Adrenal gland (tissue), 12 donors: ENCODE data around the gene SCGB1D2. TPM values are rescaled to one million over a fixed set of nuclear protein-coding genes. Genes with fewer than 3 reads are reported as not detected.

Experiments used
- DNase-seq, 7 donors: peaks; one replicate each; pipeline ENCODE4 v3.0.0-alpha.2; 2019 to 2020
- H3K27ac ChIP-seq, 5 donors: fragments of 200-600 bp; sonication (generic) in 4 of 5; 1 replicate in 3 of 5; 2 replicates in 2 of 5; pipeline versions ENCODE4 v1.5.1 to v1.8.0; 2016 to 2020; ENCODE audit warnings: mild to moderate bottlenecking in 1 of 5
- H3K27me3 ChIP-seq: fragments of 200-600 bp; 2 replicates; pipeline ENCODE4 v1.8.0; 2021
- H3K36me3 ChIP-seq, 2 donors: fragments of 200-600 bp; replicated peaks in 1 of 2; 1 replicate in 1 of 2; 2 replicates in 1 of 2; pipeline versions ENCODE4 v1.5.1 to v1.8.0; 2018 to 2022
- H3K4me1 ChIP-seq, 2 donors: fragments of 200-600 bp; replicated peaks in 1 of 2; 1 replicate in 1 of 2; 2 replicates in 1 of 2; pipeline versions ENCODE4 v1.5.1 to v1.8.0; 2018 to 2021
- H3K4me3 ChIP-seq, 4 donors: fragments of 200-600 bp; sonication (generic) in 3 of 4; one replicate each; pipeline ENCODE4 v1.5.1; 2016 to 2018
- H3K9me3 ChIP-seq, 3 donors: fragments of 200-600 bp; sonication (generic) in 1 of 3; replicated peaks in 1 of 3; 1 replicate in 2 of 3; 2 replicates in 1 of 3; pipeline versions ENCODE4 v1.5.1 to v1.8.0; 2016 to 2021
- CTCF ChIP-seq, 6 experiments: fragments of 450-650 bp in 4 of 6; fragments of 200-600 bp in 2 of 6; sonication (generic) in 1 of 6; IDR thresholded peaks; 1 replicate in 5 of 6; 2 replicates in 1 of 6; pipeline versions ENCODE4 v1.5.1 to v1.8.0; 2016 to 2021; ENCODE audit warnings: antibody characterized with exemption in 6 of 6, mild to moderate bottlenecking in 2 of 6, moderate library complexity in 1 of 6
- POLR2A ChIP-seq, 2 donors: fragments of 450-650 bp; IDR thresholded peaks; one replicate each; pipeline ENCODE4 v1.6.1; 2017; ENCODE audit warnings: antibody characterized with exemption in 2 of 2, mild to moderate bottlenecking in 2 of 2, moderate library complexity in 1 of 2
- WGBS, 4 donors: extraction: QIAGEN DNeasy Blood & Tissue Kit in 2 of 4; methylation state at CpG; one replicate each; pipeline versions ENCODE4 v1.1.5 to v1.1.7; 2013 to 2017; 5-methylcytosine and 5-hydroxymethylcytosine counted together
- intact Hi-C, 2 donors: fragments of 100-400 bp; cut with DNase I; formaldehyde crosslinking; loops; one replicate each; pipeline versions ENCODE4 v1.14.1 to v1.15.0; 2022 to 2023
- polyA plus RNA-seq, 3 donors: library from polyadenylated mRNA; stranded (reverse); fragments of 200-250 nt in 2 of 3; fragments of 350-450 nt in 1 of 3; fragmentation: Illumina TruSeq in 1 of 3; extraction: RNeasy Lipid Tissue Mini Kit (QIAGEN cat#74804) in 1 of 3; gene quantifications; one replicate each; pipeline ENCODE4 v1.2.3, GENCODE V29; 2013 to 2014
- total RNA-seq, 9 donors: library from RNA; depleted of rRNA in 4 of 9; stranded (reverse); fragments of >200 nt in 4 of 9; fragments of 120-200 nt in 1 of 9; fragmentation: NEBNext Ultra II Directional in 1 of 9; extraction: Animal tissue kit (Norgen Biotek cat#: 25700) in 1 of 9; gene quantifications; one replicate each; pipeline versions ENCODE4 v1.1.0 to v1.2.4, GENCODE V29; 2013 to 2023
- donor health status: healthy with polysubstance abuse.
- donor health status: Bipolar disorder and iron deficiency.
- donor health status: DM: yes; HTN: yes; CAD: no.
- donor health status: DM: no; HTN: no; CAD: no.
- donor health status: DM: no; HTN: no; CAD: no.
- donor health status: DM: yes; HTN: yes; CAD: no.

Gene SCGB1D2
- total and polyA plus RNA-seq, 12 donors: 0.54 to 13.3 (median 3.4) TPM; not detected in 5

- Histone ChIP-seq H3K4me3 (no peak overlapping the region), H3K36me3 (no peaks in the 10 kb centered on the region), H3K9me3 (no peaks in the 10 kb centered on the region), H3K27ac (no peak overlapping the region), H3K27me3 (no peaks in the 10 kb centered on the region), H3K4me1 (no peaks in the 10 kb centered on the region)
- TF ChIP-seq CTCF (IDR thresholded peaks at IDR 0.05): no peak
- no peak for DNase-seq
- intact Hi-C loops: no loop called here
- WGBS, 4 donors: 63 to 71% (median 68%) methylated on average over 4 of the region's 4 CpGs
These were observed 33.3 kb upstream of the SCGB1D2 start for GRCh38 chr11:62208785-62209144.

- no peaks in the 10 kb centered on the region for H3K4me1 ChIP-seq
- peak in 5 of 6 experiments; percentile 29 to 48 (median 44) for TF ChIP-seq CTCF (IDR thresholded peaks at IDR 0.05)
- TF ChIP-seq POLR2A (IDR thresholded peaks at IDR 0.05): no peak
- no peaks in the 10 kb centered on the region for H3K9me3 ChIP-seq
- no peak for DNase-seq
- intact Hi-C loops: no loop called here
- WGBS, 4 donors: 48 to 51% (median 50%) methylated on average over 5 of the region's 5 CpGs
- H3K36me3 ChIP-seq: no peaks in the 10 kb centered on the region
- H3K27ac ChIP-seq: no peak overlapping the region
- H3K27me3 ChIP-seq: no peaks in the 10 kb centered on the region
- no peak overlapping the region for H3K4me3 ChIP-seq
These were observed 24.8 kb upstream of the SCGB1D2 start for GRCh38 chr11:62217191-62217748.

DNA sequence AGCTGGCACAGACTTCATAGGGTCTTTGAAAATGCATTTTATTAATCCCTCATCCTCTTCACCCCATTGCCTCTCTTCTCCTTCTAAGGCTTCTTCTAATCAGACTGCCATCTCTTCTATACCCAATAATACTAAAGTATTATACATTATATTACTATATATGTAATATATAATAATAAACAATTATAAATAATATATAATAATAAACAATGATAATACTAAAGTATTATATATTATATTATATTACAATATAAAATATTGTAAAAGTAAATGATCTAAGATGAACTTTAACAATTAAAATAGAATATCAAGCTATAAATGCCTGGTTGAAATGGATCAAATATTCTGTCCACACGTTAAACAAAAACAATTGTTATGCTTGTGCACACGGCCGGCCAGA lies 20.5 kb upstream of the SCGB1D2 start:
- Histone ChIP-seq H3K36me3 (no peaks in the 10 kb centered on the region), H3K4me3 (no peak overlapping the region), H3K9me3 (peaks cover 0 to 9% (median 0%) of the 10 kb centered on the region in 3 donors), H3K4me1 (no peaks in the 10 kb centered on the region), H3K27me3 (no peaks in the 10 kb centered on the region), H3K27ac (no peak overlapping the region)
- TF ChIP-seq CTCF (IDR thresholded peaks at IDR 0.05) (no peak), POLR2A (IDR thresholded peaks at IDR 0.05) (no peak)
- 82 to 92% (median 88%) methylated on average over 3 of the region's 3 CpGs for WGBS, 4 donors
- DNase-seq: no peak
- intact Hi-C loops: no loop called here

GRCh38 chr11:62223095-62223494 lies 18.9 kb upstream of the SCGB1D2 start:
- Histone ChIP-seq H3K4me1 (no peaks in the 10 kb centered on the region), H3K27me3 (no peaks in the 10 kb centered on the region), H3K27ac (no peak overlapping the region), H3K36me3 (no peaks in the 10 kb centered on the region), H3K9me3 (peaks cover 0 to 9% (median 0%) of the 10 kb centered on the region in 3 donors), H3K4me3 (no peak overlapping the region)
- TF ChIP-seq CTCF (IDR thresholded peaks at IDR 0.05) (no peak), POLR2A (IDR thresholded peaks at IDR 0.05) (no peak)
- intact Hi-C loops: no loop called here
- no peak for DNase-seq
